Activated naive CD8-positive, alpha-beta T cell treated with anti-CD3 and anti-CD28 coated beads, Interleukin-2, amount 50 U/mL, for 24 hours (primary cell): ENCODE data around the gene GPR150.

Experiments used
- ATAC-seq: fragments of 150-1000 bp; cut with Tn5 transposase; one replicate; pipeline ENCODE4 v1.10.0; 2021
- DNase-seq: peaks from one replicate; pipeline ENCODE4 v3.0.0; 2021
- H3K27ac Mint-ChIP-seq: one replicate; pipeline ENCODE4 v1.8.0; 2021; ENCODE audit warnings: mild to moderate bottlenecking, mixed read lengths
- H3K27me3 Mint-ChIP-seq: one replicate; pipeline ENCODE4 v1.8.0; 2021; ENCODE audit warnings: mixed read lengths
- H3K36me3 Mint-ChIP-seq: one replicate; pipeline ENCODE4 v1.8.0; 2021; ENCODE audit warnings: low read depth, mixed read lengths
- H3K4me1 Mint-ChIP-seq: one replicate; pipeline ENCODE4 v1.8.0; 2021; ENCODE audit warnings: mixed read lengths
- H3K4me3 Mint-ChIP-seq: one replicate; pipeline ENCODE4 v1.8.0; 2021; ENCODE audit warnings: mild to moderate bottlenecking, moderate library complexity, mixed read lengths
- H3K9me3 Mint-ChIP-seq: one replicate; pipeline ENCODE4 v1.8.0; 2021; ENCODE audit warnings: mixed read lengths

GPR150 gene

DNA sequence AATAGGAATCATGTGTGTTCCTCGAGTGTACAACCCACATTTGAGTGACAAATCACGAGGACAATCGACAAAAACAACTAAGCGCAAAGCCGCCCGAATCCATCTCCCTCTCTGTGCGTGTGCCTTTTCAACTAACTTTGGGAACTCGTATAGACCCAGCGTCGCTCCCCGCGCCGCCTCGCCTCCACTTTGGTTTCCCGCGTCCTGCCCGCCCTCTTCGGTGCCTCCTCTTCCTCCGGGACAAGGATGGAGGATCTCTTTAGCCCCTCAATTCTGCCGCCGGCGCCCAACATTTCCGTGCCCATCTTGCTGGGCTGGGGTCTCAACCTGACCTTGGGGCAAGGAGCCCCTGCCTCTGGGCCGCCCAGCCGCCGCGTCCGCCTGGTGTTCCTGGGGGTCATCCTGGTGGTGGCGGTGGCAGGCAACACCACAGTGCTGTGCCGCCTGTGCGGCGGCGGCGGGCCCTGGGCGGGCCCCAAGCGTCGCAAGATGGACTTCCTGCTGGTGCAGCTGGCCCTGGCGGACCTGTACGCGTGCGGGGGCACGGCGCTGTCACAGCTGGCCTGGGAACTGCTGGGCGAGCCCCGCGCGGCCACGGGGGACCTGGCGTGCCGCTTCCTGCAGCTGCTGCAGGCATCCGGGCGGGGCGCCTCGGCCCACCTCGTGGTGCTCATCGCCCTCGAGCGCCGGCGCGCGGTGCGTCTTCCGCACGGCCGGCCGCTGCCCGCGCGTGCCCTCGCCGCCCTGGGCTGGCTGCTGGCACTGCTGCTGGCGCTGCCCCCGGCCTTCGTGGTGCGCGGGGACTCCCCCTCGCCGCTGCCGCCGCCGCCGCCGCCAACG lies at the start of gene GPR150:
GPR150 (plus strand) TSS at position 58 of the 840 bp plus-strand sequence; CDS start at position 247, 189 bp downstream.
- Mint-ChIP-seq H3K27ac (peak within 1 kb of the TSS; percentile 80), H3K36me3 (no peaks in the 10 kb centered on the region), H3K4me1 (peaks cover 32% of the 10 kb centered on the region), H3K4me3 (peak within 1 kb of the TSS; percentile 81), H3K27me3 (no peaks in the 10 kb centered on the region), H3K9me3 (no peaks in the 10 kb centered on the region)
- DNase-seq (peak; percentile 70), ATAC-seq (peak; percentile 75)

DNA sequence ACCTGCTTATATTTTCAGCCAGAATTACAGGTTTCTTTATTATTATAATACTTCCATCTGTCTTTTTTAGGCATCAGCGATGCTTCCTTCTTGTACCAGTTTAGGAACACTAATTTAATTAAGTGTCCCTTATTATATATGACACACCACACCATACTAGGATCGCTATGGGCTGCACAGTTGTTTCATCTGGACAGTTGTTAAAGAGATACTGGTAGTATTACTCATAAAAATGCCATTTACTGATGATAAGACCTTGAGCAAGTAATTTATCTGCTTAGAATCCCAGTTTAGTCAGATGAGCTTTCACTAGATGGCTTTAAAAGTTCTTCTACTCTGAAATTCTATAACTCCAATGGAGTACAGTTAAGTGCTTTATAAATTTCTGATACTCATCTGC lies 47.9 kb upstream of the GPR150 start:
- peaks cover 30% of the 10 kb centered on the region for H3K36me3 Mint-ChIP-seq
- no peak for ATAC-seq

GRCh38 chr5:95581576-95581975 lies 38.3 kb upstream of the GPR150 start:
- H3K27me3 Mint-ChIP-seq = no peaks in the 10 kb centered on the region
- H3K4me1 Mint-ChIP-seq = no peaks in the 10 kb centered on the region
- peaks cover 8% of the 10 kb centered on the region for H3K36me3 Mint-ChIP-seq
- H3K9me3 Mint-ChIP-seq = no peaks in the 10 kb centered on the region
- DNase-seq = no peak
- no peak overlapping the region for H3K4me3 Mint-ChIP-seq
- ATAC-seq = no peak
- H3K27ac Mint-ChIP-seq = no peak overlapping the region

More for the DNA sequence above, 47.9 kb upstream of the GPR150 start:
- H3K27ac Mint-ChIP-seq = no peak overlapping the region
- H3K4me1 Mint-ChIP-seq = no peaks in the 10 kb centered on the region
- no peak overlapping the region for H3K4me3 Mint-ChIP-seq
- no peaks in the 10 kb centered on the region for H3K27me3 Mint-ChIP-seq
- H3K9me3 Mint-ChIP-seq = peaks cover 4% of the 10 kb centered on the region
- DNase-seq = no peak

- no peaks in the 10 kb centered on the region for H3K4me1 Mint-ChIP-seq
- H3K9me3 Mint-ChIP-seq = no peaks in the 10 kb centered on the region
- no peak for DNase-seq
These were observed 35.9 kb upstream of the GPR150 start for GRCh38 chr5:95583992-95584391.

DNA sequence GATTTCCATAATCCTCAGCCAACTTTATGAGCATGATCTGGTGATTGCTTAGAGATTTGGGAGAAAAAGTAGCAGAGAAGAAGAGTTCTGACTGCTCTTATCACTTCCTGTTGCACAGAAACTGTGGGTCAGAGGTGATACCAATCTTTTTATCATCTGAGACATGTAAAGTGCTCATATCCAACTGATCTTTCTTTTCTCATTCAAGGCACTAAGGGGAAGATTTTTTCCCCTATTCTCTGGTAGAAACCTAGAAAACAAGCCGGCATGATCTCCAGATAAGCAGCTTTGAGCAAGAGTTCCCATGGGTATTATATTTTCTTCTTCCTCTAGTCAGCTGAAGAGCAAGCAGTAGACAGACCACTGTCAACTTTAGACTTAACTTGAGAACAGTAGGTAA lies 29.0 kb upstream of the GPR150 start:
- Mint-ChIP-seq H3K27me3 (no peaks in the 10 kb centered on the region), H3K9me3 (no peaks in the 10 kb centered on the region), H3K36me3 (peaks cover 1% of the 10 kb centered on the region), H3K27ac (peak overlapping the region; percentile 48), H3K4me1 (peaks cover 16% of the 10 kb centered on the region), H3K4me3 (no peak overlapping the region)
- no peak for DNase-seq
- ATAC-seq = peak; percentile 38

More at GRCh38 chr5:95583992-95584391, 35.9 kb upstream of the GPR150 start:
- H3K27me3 Mint-ChIP-seq = no peaks in the 10 kb centered on the region
- H3K27ac Mint-ChIP-seq = no peak overlapping the region
- H3K4me3 Mint-ChIP-seq = no peak overlapping the region
- ATAC-seq = no peak
- peaks cover 8% of the 10 kb centered on the region for H3K36me3 Mint-ChIP-seq

DNA sequence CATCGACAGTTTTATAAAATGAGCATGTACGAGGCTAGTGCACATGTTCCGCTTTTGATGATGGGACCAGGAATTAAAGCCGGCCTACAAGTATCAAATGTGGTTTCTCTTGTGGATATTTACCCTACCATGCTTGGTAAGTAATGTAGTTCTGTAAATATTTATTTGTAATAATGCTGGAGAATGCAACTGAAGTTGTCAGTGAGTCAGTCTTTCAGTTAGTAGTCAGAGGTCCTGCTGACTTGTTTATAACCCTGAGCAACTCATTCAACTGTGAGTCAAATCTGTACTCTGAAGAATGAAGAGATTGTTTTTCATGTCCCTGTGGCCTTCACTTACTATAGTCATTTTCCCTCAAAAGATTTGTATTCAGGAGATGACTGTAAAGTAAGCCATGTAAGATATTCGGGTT lies 28.4 kb upstream of the GPR150 start:
- H3K27ac Mint-ChIP-seq = no peak overlapping the region
- H3K4me3 Mint-ChIP-seq = no peak overlapping the region
- ATAC-seq = peak; percentile 91
- DNase-seq = no peak
- peaks cover 16% of the 10 kb centered on the region for H3K4me1 Mint-ChIP-seq
- no peaks in the 10 kb centered on the region for H3K27me3 Mint-ChIP-seq
- no peaks in the 10 kb centered on the region for H3K9me3 Mint-ChIP-seq
- H3K36me3 Mint-ChIP-seq = peaks cover 1% of the 10 kb centered on the region

GRCh38 chr5:95595289-95595931 lies 24.5 kb upstream of the GPR150 start:
- Mint-ChIP-seq H3K4me1 (peaks cover 16% of the 10 kb centered on the region), H3K4me3 (no peak overlapping the region), H3K27me3 (no peaks in the 10 kb centered on the region), H3K9me3 (no peaks in the 10 kb centered on the region), H3K27ac (no peak overlapping the region), H3K36me3 (peaks cover 1% of the 10 kb centered on the region)
- DNase-seq (no peak), ATAC-seq (no peak)

DNA sequence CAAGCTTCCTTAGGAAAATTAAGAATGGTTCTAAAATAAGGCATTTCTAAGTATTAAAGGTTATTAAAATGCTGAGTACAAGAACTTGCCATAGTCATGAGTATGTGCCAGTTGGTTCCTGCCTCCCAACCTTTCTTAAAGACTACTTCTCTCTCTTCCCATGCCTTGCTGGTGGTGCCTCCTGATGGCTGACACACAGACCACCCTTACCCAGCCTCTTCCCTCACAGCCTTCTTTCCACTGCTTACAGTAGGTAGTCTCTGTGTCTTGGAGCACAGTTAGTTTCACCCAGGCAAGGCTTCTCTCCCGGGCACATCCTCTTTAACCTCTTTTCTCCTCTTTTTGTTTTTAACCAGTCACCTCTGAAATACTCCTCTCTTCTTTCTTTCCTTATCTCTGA lies 20.6 kb upstream of the GPR150 start:
- ATAC-seq = no peak
- H3K27me3 Mint-ChIP-seq = no peaks in the 10 kb centered on the region
- no peaks in the 10 kb centered on the region for H3K4me1 Mint-ChIP-seq
- no peak overlapping the region for H3K27ac Mint-ChIP-seq
- no peak for DNase-seq
- no peak overlapping the region for H3K4me3 Mint-ChIP-seq
- H3K9me3 Mint-ChIP-seq = no peaks in the 10 kb centered on the region
- peaks cover 3% of the 10 kb centered on the region for H3K36me3 Mint-ChIP-seq

- Mint-ChIP-seq H3K36me3 (peaks cover 3% of the 10 kb centered on the region), H3K4me3 (no peak overlapping the region), H3K27ac (no peak overlapping the region), H3K27me3 (no peaks in the 10 kb centered on the region), H3K4me1 (no peaks in the 10 kb centered on the region), H3K9me3 (no peaks in the 10 kb centered on the region)
- no peak for DNase-seq
- no peak for ATAC-seq
These were observed 19.3 kb upstream of the GPR150 start for GRCh38 chr5:95600557-95600956.

- Mint-ChIP-seq H3K9me3 (no peaks in the 10 kb centered on the region), H3K27ac (no peak overlapping the region), H3K36me3 (peaks cover 3% of the 10 kb centered on the region), H3K4me3 (no peak overlapping the region), H3K4me1 (no peaks in the 10 kb centered on the region), H3K27me3 (no peaks in the 10 kb centered on the region)
- no peak for ATAC-seq
- no peak for DNase-seq
These were observed 14.1 kb upstream of the GPR150 start for GRCh38 chr5:95605786-95606185.

- no peaks in the 10 kb centered on the region for H3K27me3 Mint-ChIP-seq
- H3K4me1 Mint-ChIP-seq = no peaks in the 10 kb centered on the region
- no peaks in the 10 kb centered on the region for H3K9me3 Mint-ChIP-seq
- no peak overlapping the region for H3K27ac Mint-ChIP-seq
- H3K36me3 Mint-ChIP-seq = peaks cover 3% of the 10 kb centered on the region
- DNase-seq (no peak), ATAC-seq (no peak)
- no peak overlapping the region for H3K4me3 Mint-ChIP-seq
These were observed 13.5 kb upstream of the GPR150 start for GRCh38 chr5:95606419-95606818.

GRCh38 chr5:95609711-95610110 lies 10.2 kb upstream of the GPR150 start:
- no peak for DNase-seq
- no peak for ATAC-seq
- Mint-ChIP-seq H3K4me1 (peaks cover 7% of the 10 kb centered on the region), H3K27ac (no peak overlapping the region), H3K36me3 (peaks cover 12% of the 10 kb centered on the region), H3K9me3 (peaks cover 7% of the 10 kb centered on the region), H3K4me3 (no peak overlapping the region), H3K27me3 (no peaks in the 10 kb centered on the region)

DNA sequence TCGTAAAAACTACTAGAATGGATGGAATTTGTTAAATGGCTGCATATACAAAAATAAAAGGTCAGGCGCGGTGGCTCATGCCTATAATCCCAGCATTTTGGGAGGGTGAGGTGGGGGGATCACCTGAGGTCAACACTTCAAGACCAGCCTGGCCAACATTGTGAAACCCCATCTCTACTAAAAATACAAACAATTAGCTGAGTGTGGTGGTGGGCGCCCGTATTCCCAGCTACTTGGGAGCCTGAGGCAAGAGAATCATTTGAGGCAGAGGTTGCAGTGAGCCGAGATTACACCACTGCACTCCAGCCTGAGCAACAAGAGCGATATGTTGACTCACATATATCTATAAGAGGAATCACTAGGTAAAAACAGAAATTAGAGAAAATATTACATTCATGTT lies 9.3 kb upstream of the GPR150 start:
- no peak overlapping the region for H3K27ac Mint-ChIP-seq
- peaks cover 7% of the 10 kb centered on the region for H3K9me3 Mint-ChIP-seq
- H3K4me3 Mint-ChIP-seq = no peak overlapping the region
- DNase-seq (no peak), ATAC-seq (no peak)
- peaks cover 15% of the 10 kb centered on the region for H3K36me3 Mint-ChIP-seq
- no peaks in the 10 kb centered on the region for H3K27me3 Mint-ChIP-seq
- H3K4me1 Mint-ChIP-seq = peaks cover 14% of the 10 kb centered on the region

DNA sequence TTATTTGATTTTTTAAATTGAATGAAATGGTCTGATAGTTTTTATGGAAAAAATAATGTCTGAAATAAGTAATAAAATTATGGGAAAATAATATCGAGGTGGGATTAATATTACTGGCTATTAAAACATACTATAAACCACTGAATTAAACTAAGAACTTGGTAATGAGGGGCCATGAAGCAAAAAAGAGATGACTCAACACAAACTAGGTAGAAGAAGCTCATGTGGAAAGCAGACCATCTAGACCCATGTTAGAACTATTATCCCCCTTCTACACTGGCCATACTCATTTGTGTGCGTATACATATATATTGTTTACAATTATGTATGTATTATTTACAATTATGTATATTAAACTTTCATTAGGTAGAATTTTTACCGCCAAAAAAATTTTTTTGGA lies 8.5 kb upstream of the GPR150 start:
- Mint-ChIP-seq H3K4me1 (peaks cover 14% of the 10 kb centered on the region), H3K27ac (no peak overlapping the region), H3K27me3 (no peaks in the 10 kb centered on the region), H3K36me3 (peaks cover 15% of the 10 kb centered on the region), H3K4me3 (no peak overlapping the region), H3K9me3 (peaks cover 7% of the 10 kb centered on the region)
- ATAC-seq (no peak), DNase-seq (no peak)

- peaks cover 15% of the 10 kb centered on the region for H3K36me3 Mint-ChIP-seq
- peaks cover 14% of the 10 kb centered on the region for H3K4me1 Mint-ChIP-seq
- no peak for ATAC-seq
- H3K9me3 Mint-ChIP-seq = peaks cover 7% of the 10 kb centered on the region
- H3K4me3 Mint-ChIP-seq = no peak overlapping the region
- H3K27me3 Mint-ChIP-seq = no peaks in the 10 kb centered on the region
- DNase-seq = no peak
- no peak overlapping the region for H3K27ac Mint-ChIP-seq
These were observed 6.4 kb upstream of the GPR150 start for GRCh38 chr5:95613514-95613913.
